ENCODE measurements around the gene FEM1B. TPM values are rescaled to one million over a fixed set of nuclear protein-coding genes. Genes with fewer than 3 reads are reported as not detected.

Gene FEM1B
- total and polyA plus RNA-seq, 2 donors (not counting 1 experiment from before 2014, with no cell fraction given) = 38.2 to 48.4 TPM

DNA sequence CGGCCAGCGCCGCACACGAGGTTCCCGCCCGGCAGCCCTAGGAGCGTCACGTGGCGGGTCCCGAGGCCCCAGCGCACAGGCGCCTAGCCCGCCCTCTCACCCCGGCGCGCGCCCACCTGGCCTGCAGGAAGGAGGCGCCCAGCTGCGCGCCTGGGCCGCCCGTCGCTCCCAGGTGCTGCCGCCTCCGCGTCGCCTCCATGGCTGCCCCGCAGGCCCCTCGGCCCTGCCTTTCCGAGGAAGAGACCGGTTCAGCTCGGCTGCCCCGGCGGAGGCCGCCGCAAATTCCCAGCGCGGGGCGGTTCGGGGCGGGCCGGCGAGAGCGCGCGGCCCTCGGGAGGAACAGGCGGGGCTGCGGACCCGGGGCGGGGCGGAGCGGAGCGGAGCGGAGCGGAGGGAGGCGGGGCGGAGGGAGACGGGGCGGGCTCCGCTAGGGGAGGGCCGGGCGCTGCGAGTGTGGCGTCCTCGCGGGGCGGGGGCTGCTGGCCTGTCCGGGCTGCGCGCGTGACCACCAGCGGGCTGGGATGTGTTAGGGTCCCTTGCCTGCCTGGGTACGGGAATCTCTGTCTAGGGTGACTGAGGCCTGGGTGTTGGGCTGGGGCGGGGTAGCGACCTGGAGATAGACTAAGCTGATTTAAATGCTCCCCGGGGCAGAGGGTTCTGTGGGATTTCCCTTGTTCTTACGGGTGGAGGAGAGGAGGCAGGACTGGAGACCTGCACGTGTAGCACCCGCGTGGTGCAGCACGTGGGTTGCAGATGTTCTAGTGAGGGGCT is 48.0 kb upstream of the FEM1B start, which contains the start of gene CLN6:
CLN6 (minus strand) TSS at position 343 of the 771 bp plus-strand sequence; CDS start at position 199, 144 bp downstream.
- Histone ChIP-seq H3K36me3 (ENCODE audit: control insufficient read depth, insufficient read depth, low read length) (no peaks in the 10 kb centered on the region), H3K4me1 (ENCODE audit: control insufficient read depth, extremely low read depth, insufficient read depth, low read length) (peaks cover 3% of the 10 kb centered on the region), H3K4me2 (ENCODE audit: extremely low read depth, insufficient read depth, low read length) (peak within 1 kb of the TSS; percentile 96), H3K27me3 (ENCODE audit: control insufficient read depth, insufficient read depth, low read length) (no peaks in the 10 kb centered on the region), H3K27ac (ENCODE audit: insufficient read depth, low read length) (peak within 1 kb of the TSS; percentile 82), H4K20me1 (ENCODE audit: control insufficient read depth, extremely low read depth, insufficient read depth, low read length) (no peaks in the 10 kb centered on the region), H3K4me3 (replicated peaks in 1 of 4; ENCODE audit: control extremely low read depth in 1 of 4, insufficient read depth in 1 of 4, low read depth in 3 of 4, low read length in 4 of 4) (peak within 1 kb of the TSS; percentile 71 to 96 (median 84)), H3K9me3 (ENCODE audit: control insufficient read depth, insufficient read depth, low read depth, low read length) (no peaks in the 10 kb centered on the region), H3K79me2 (ENCODE audit: control insufficient read depth, insufficient read depth, low read length) (peaks cover 28% of the 10 kb centered on the region), H2AFZ (ENCODE audit: low read length) (peak within 1 kb of the TSS; percentile 93), H3K9ac (ENCODE audit: insufficient read depth, low read length) (peak within 1 kb of the TSS; percentile 86)
- TF ChIP-seq EZH2 (IDR thresholded peaks at IDR 0.05; ENCODE audit: low read length, missing control alignments) = no peak
- TF ChIP-seq, protein P1, sequence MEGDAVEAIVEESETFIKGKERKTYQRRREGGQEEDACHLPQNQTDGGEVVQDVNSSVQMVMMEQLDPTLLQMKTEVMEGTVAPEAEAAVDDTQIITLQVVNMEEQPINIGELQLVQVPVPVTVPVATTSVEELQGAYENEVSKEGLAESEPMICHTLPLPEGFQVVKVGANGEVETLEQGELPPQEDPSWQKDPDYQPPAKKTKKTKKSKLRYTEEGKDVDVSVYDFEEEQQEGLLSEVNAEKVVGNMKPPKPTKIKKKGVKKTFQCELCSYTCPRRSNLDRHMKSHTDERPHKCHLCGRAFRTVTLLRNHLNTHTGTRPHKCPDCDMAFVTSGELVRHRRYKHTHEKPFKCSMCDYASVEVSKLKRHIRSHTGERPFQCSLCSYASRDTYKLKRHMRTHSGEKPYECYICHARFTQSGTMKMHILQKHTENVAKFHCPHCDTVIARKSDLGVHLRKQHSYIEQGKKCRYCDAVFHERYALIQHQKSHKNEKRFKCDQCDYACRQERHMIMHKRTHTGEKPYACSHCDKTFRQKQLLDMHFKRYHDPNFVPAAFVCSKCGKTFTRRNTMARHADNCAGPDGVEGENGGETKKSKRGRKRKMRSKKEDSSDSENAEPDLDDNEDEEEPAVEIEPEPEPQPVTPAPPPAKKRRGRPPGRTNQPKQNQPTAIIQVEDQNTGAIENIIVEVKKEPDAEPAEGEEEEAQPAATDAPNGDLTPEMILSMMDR (conservative IDR thresholded peaks at IDR 0.05 in 1 of 2, IDR thresholded peaks at IDR 0.05 in 1 of 2; ENCODE audit: low read depth in 1 of 2, low read length in 2 of 2) = no peak
- peak; percentile 74 to 76 for DNase-seq (ENCODE audit: low read depth in 2 of 2)

DNA sequence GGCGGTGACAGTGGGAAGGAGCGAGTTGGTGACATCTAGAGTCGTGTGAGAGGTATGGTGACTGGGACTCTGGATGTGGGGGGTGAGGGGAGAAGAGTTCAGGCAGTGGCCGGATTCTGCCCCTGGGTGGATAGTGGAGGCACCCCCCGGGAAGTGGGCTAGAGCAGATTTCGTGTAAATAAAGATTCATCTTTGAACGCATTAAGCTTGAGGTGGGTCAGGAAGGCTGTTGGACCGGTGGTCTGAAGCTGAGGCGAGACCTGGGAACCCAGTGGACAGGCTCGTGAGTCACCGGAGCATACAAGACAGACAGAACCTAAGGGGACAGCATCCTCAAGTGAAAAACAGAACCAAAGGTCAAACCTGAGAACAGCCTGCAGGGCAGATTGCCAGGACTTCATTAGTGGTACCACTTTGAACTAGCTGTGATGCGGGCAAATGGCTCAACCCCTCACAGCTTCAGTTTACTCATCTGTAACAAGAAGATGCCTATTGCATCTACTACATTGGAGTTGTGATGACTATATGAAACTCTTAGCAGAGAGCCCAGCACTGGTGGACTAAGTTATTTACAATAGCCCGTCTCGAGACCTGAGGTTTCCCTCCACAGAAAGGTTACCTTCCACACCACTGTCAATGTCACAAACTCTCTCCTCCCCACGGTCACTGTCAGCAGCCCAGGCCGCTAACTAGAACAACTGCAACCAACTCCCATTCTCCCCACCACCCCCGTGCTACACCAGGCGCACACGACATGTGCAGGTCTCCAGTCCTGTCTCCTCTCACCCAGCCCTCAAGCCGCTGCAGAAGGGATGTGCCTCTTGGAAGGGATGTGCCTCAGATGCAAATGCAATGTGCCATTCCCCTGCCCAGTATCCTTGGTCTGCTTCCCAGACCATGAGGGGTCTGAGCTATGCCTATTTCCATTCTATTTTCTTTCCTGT is 47.1 kb upstream of the FEM1B start:
- no peaks in the 10 kb centered on the region for H3K36me3 ChIP-seq (ENCODE audit: control insufficient read depth, insufficient read depth, low read length)
- no peaks in the 10 kb centered on the region for H3K27me3 ChIP-seq (ENCODE audit: control insufficient read depth, insufficient read depth, low read length)
- H3K4me1 ChIP-seq (ENCODE audit: control insufficient read depth, extremely low read depth, insufficient read depth, low read length) = peaks cover 3% of the 10 kb centered on the region
- TF ChIP-seq EZH2 (IDR thresholded peaks at IDR 0.05; ENCODE audit: low read length, missing control alignments) = no peak
- TF ChIP-seq, protein P1 (conservative IDR thresholded peaks at IDR 0.05 in 1 of 2, IDR thresholded peaks at IDR 0.05 in 1 of 2; ENCODE audit: low read depth in 1 of 2, low read length in 2 of 2) = no peak
- H3K4me3 ChIP-seq (replicated peaks in 1 of 4; ENCODE audit: control extremely low read depth in 1 of 4, insufficient read depth in 1 of 4, low read depth in 3 of 4, low read length in 4 of 4) = peak overlapping the region; percentile 65 to 96 (median 76)
- H3K9me3 ChIP-seq (ENCODE audit: control insufficient read depth, insufficient read depth, low read depth, low read length) = no peaks in the 10 kb centered on the region
- peak overlapping the region; percentile 82 for H3K27ac ChIP-seq (ENCODE audit: insufficient read depth, low read length)
- H3K4me2 ChIP-seq (ENCODE audit: extremely low read depth, insufficient read depth, low read length) = peak overlapping the region; percentile 73
- H3K79me2 ChIP-seq (ENCODE audit: control insufficient read depth, insufficient read depth, low read length) = peaks cover 23% of the 10 kb centered on the region
- no peak overlapping the region for H3K9ac ChIP-seq (ENCODE audit: insufficient read depth, low read length)
- no peaks in the 10 kb centered on the region for H4K20me1 ChIP-seq (ENCODE audit: control insufficient read depth, extremely low read depth, insufficient read depth, low read length)
- peak overlapping the region; percentile 93 for H2AFZ ChIP-seq (ENCODE audit: low read length)
- no peak for DNase-seq (ENCODE audit: low read depth in 2 of 2)

All from fibroblast of lung (primary cell).